Endothelial cell of umbilical vein (primary cell): ENCODE data around the gene SRPK2. TPM values are rescaled to one million over a fixed set of nuclear protein-coding genes. Genes with fewer than 3 reads are reported as not detected.

Experiments
- BruUV-seq: library from RNA; stranded (reverse); fragments of 400-500 nt; replicated peaks from 2 replicates; lab custom pipeline; 2021; lab: Mats Ljungman, UMichigan
- CTCF ChIA-PET: fragments of 300-600, 350-600 bp; sonication (Branson Sonifier 250); formaldehyde crosslinking; loops from one replicate; lab custom pipeline; 2021; ENCODE audit warnings: antibody characterized with exemption, inconsistent platforms; lab: Charles Lee
- POLR2A ChIA-PET: fragments of 300-600, 350-600 bp; sonication (Branson Sonifier 250); formaldehyde crosslinking; loops from one replicate; lab custom pipeline; 2021; ENCODE audit warnings: antibody characterized with exemption, inconsistent platforms; lab: Charles Lee
- DNase-seq: peaks from one replicate; pipeline ENCODE4 v3.0.0-alpha.2; 2011; ENCODE audit warnings: low read depth, low spot score
- FAIRE-seq: peaks from 2 replicates; lab custom pipeline; 2011; peaks lifted over from hg19 to GRCh38; lab: Jason Lieb, UNC
- H2AFZ ChIP-seq: 2 replicates; pipeline ENCODE4 v1.6.0; 2012; ENCODE audit warnings: low read depth, low read length, control low read depth, inconsistent platforms
- H3K27ac ChIP-seq: 2 replicates; pipeline ENCODE4 v1.5.1; 2011; ENCODE audit warnings: low read depth, mild to moderate bottlenecking, control low read depth, low read length, moderate library complexity; ENCODE audit not compliant: insufficient read depth
- H3K27me3 ChIP-seq, 2 experiments: 2 replicates each; pipeline versions ENCODE4 v1.6.0 to v1.6.1; 2011; ENCODE audit warnings: low read length in 2 of 2, mixed read lengths in 1 of 2; ENCODE audit not compliant: control insufficient read depth in 2 of 2, insufficient read depth in 2 of 2
- H3K36me3 ChIP-seq, 2 experiments: 2 replicates in 1 of 2; 3 replicates in 1 of 2; pipeline ENCODE4 v1.5.1; 2011; ENCODE audit warnings: low read length in 2 of 2, mild to moderate bottlenecking in 1 of 2, moderate library complexity in 1 of 2; ENCODE audit not compliant: control insufficient read depth in 2 of 2, insufficient read depth in 2 of 2; ENCODE audit errors: extremely low read depth in 1 of 2
- H3K4me1 ChIP-seq: 3 replicates; pipeline ENCODE4 v1.5.1; 2011; ENCODE audit warnings: mild to moderate bottlenecking, low read length; ENCODE audit not compliant: control insufficient read depth, insufficient read depth; ENCODE audit errors: extremely low read depth
- H3K4me2 ChIP-seq: 2 replicates; pipeline ENCODE4 v1.6.1; 2011; ENCODE audit warnings: low read length, control low read depth, mixed read lengths; ENCODE audit not compliant: insufficient read depth
- H3K4me3 ChIP-seq, 3 experiments: fragments of 200-600 bp in 1 of 3; sonication (generic), shearing (Covaris generic) in 1 of 3; replicated peaks in 1 of 3; 2 replicates each; pipeline ENCODE4 v1.5.1; 2011 to 2016; ENCODE audit warnings: control low read depth in 3 of 3, low read length in 3 of 3, mild to moderate bottlenecking in 2 of 3, inconsistent platforms in 1 of 3, low read depth in 1 of 3, moderate library complexity in 1 of 3; ENCODE audit not compliant: insufficient read depth in 1 of 3
- H3K79me2 ChIP-seq: 2 replicates; pipeline ENCODE4 v1.6.0; 2012; ENCODE audit warnings: low read length, inconsistent platforms; ENCODE audit not compliant: control insufficient read depth, insufficient read depth
- H3K9ac ChIP-seq: replicated peaks from 2 replicates; pipeline ENCODE3; 2011; ENCODE audit warnings: low read length, control low read depth; ENCODE audit not compliant: insufficient read depth; ENCODE audit errors: extremely low read depth
- H3K9me1 ChIP-seq: replicated peaks from 3 replicates; pipeline ENCODE4 v1.6.0; 2011; ENCODE audit warnings: mild to moderate bottlenecking, low read length; ENCODE audit not compliant: control insufficient read depth, insufficient read depth; ENCODE audit errors: extremely low read depth
- H3K9me3 ChIP-seq: replicated peaks from 2 replicates; pipeline ENCODE4 v1.5.1; 2012; ENCODE audit warnings: low read length, inconsistent platforms; ENCODE audit not compliant: control insufficient read depth, insufficient read depth
- H4K20me1 ChIP-seq: replicated peaks from 2 replicates; pipeline ENCODE3; 2011; ENCODE audit warnings: mild to moderate bottlenecking, low read length; ENCODE audit not compliant: control insufficient read depth, insufficient read depth; ENCODE audit errors: extremely low read depth
- CTCF ChIP-seq, 2 donors: IDR thresholded peaks; 1 replicate in 1 of 2; 2 replicates in 1 of 2; pipeline ENCODE4 v1.5.1; 2011; ENCODE audit warnings: low read length in 2 of 2, mild to moderate bottlenecking in 2 of 2, moderate library complexity in 2 of 2, control low read depth in 1 of 2, inconsistent platforms in 1 of 2, low read depth in 1 of 2; ENCODE audit not compliant: insufficient read depth in 1 of 2; ENCODE audit errors: extremely low read depth in 1 of 2
- EZH2 ChIP-seq: IDR thresholded peaks from 2 replicates; pipeline ENCODE4 v1.6.1; 2012; ENCODE audit warnings: borderline replicate concordance, low read depth, mild to moderate bottlenecking, moderate library complexity, low read length, inconsistent platforms; ENCODE audit not compliant: severe bottlenecking
- FOS ChIP-seq: IDR thresholded peaks from 2 replicates; pipeline ENCODE4 v1.6.1; 2011; ENCODE audit warnings: mild to moderate bottlenecking, low read length, moderate library complexity, borderline replicate concordance; ENCODE audit not compliant: insufficient read depth
- GATA2 ChIP-seq: IDR thresholded peaks from 2 replicates; pipeline ENCODE4 v1.7.0; 2011; ENCODE audit warnings: low read depth, mild to moderate bottlenecking, moderate library complexity, mixed read lengths, low read length; ENCODE audit not compliant: insufficient read length, insufficient read depth
- JUN ChIP-seq: IDR thresholded peaks from 2 replicates; pipeline ENCODE4 v1.6.1; 2011; ENCODE audit warnings: borderline replicate concordance, low read depth; ENCODE audit not compliant: insufficient read length, insufficient read depth
- MAX ChIP-seq: IDR thresholded peaks from 2 replicates; pipeline ENCODE4 v1.6.1; 2011; ENCODE audit not compliant: insufficient read depth, insufficient read length
- MYC ChIP-seq: IDR thresholded peaks from one replicate; pipeline ENCODE4 v1.6.1; 2011; ENCODE audit warnings: mild to moderate bottlenecking, low read depth, low read length
- POLR2A ChIP-seq: IDR thresholded peaks from 2 replicates; pipeline ENCODE4 v1.6.1; 2012; ENCODE audit warnings: low read depth, mild to moderate bottlenecking, control low read depth, low read length
- POLR2AphosphoS5 ChIP-seq: IDR thresholded peaks from 2 replicates; pipeline ENCODE4 v1.6.1; 2012; ENCODE audit warnings: low read depth, mild to moderate bottlenecking, control low read depth, low read length, moderate library complexity; ENCODE audit not compliant: insufficient read depth
- dilution Hi-C: fragments of 300-500 bp; cut with MboI; formaldehyde crosslinking; loops from one replicate; pipeline ENCODE4 v1.15.0; 2019; ENCODE audit warnings: low sequenced_read_pairs; ENCODE audit not compliant: extremely low pct_ligation_motif_present
- intact Hi-C: fragments of 100-400 bp; cut with micrococcal nuclease; formaldehyde crosslinking; loops from one replicate; pipeline ENCODE4 v1.10.0; 2022
- polyA plus RNA-seq, 4 experiments: library from polyadenylated mRNA; depleted of rRNA in 3 of 4; stranded (reverse) in 3 of 4; unstranded in 1 of 4; fragments of >200 nt; gene quantifications; 2 replicates each; pipeline versions ENCODE4 v1.2.1 to v1.2.3, GENCODE V29; 2011 to 2012; ENCODE audit warnings: missing spikeins in 1 of 4
- total RNA-seq: library from RNA; stranded (reverse); gene quantifications from 2 replicates; pipeline ENCODE4 v1.2.3, GENCODE V29; 2021

The SRPK2 gene
- total and polyA plus RNA-seq, 2 donors (not counting 3 experiments of a cell fraction or from before 2014, with no cell fraction given): 13.4 to 55.2 TPM

- no peak overlapping the region for H3K4me3 ChIP-seq
- H2AFZ ChIP-seq: no peak overlapping the region
- no peaks in the 10 kb centered on the region for H3K27me3 ChIP-seq
- no peaks in the 10 kb centered on the region for H3K79me2 ChIP-seq
- no peak for DNase-seq
- H4K20me1 ChIP-seq: no peaks in the 10 kb centered on the region
- no peaks in the 10 kb centered on the region for H3K36me3 ChIP-seq
- POLR2A ChIA-PET: no interaction called here
- no peak overlapping the region for H3K4me2 ChIP-seq
- intact Hi-C loops: no loop called here
- no TSS peak for BruUV-seq
- no peak for TF ChIP-seq GATA2
- no peak for TF ChIP-seq CTCF (IDR thresholded peaks at IDR 0.05; ENCODE audit: extremely low read depth in 1 of 2, insufficient read depth in 1 of 2, low read depth in 1 of 2, low read length in 2 of 2)
- no peak for TF ChIP-seq JUN
- no peak for TF ChIP-seq POLR2AphosphoS5
- TF ChIP-seq FOS: no peak
- no peak for TF ChIP-seq MYC
- TF ChIP-seq EZH2: no peak
- TF ChIP-seq POLR2A: no peak
- no peak for TF ChIP-seq MAX
- no peaks in the 10 kb centered on the region for H3K4me1 ChIP-seq
- CTCF ChIA-PET: no interaction called here
- dilution Hi-C loops: no loop called here
- FAIRE-seq: no peak
- no peak overlapping the region for H3K27ac ChIP-seq
- no peak overlapping the region for H3K9ac ChIP-seq
- H3K9me3 ChIP-seq: no peaks in the 10 kb centered on the region
- no peaks in the 10 kb centered on the region for H3K9me1 ChIP-seq
These were observed 35.3 kb upstream of the SRPK2 start for GRCh38 chr7:105423987-105424386.
